ENCODE results near the gene CORO7.

DNA sequence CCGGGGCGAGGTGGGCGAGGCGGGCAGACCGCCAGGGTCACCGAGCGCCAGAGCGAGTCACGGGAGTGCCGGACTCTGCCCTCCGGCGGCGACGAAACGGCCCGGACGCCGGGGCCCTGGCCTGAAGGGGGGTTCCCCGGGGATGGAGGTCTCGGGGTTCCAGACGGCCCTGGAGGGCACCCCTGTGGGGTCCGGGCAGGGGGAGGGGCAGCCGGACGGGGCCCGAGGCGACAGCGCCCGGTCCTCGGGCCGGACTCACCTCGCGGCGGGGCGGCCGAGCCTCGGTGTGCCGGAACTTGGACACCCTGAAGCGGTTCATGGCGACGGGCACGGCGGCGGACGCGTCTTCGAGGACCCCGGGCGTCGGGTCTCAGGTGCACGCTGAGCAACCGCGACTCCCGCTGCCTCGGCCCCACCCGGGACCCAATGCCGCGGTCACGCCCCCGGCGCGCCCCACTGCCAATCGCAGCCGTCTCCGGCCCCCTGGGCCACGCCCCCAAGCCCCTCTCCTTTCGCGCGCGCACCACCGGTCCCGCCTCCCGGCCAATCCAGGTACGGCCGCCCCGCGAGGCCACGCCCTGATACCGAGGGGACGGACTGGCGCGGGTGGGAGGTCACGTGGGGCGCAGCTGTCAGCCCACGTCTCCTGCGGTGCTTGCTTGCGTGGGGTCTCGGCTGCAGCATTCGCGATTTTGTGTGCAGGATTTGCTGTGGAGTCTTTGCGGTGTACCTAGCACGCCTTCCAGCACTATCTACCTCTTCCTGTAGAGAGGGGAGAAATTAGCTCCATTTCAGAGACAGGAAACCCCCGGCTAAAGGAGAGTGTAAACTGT, at the start of gene CORO7:
- TF ChIP-seq, protein P1, sequence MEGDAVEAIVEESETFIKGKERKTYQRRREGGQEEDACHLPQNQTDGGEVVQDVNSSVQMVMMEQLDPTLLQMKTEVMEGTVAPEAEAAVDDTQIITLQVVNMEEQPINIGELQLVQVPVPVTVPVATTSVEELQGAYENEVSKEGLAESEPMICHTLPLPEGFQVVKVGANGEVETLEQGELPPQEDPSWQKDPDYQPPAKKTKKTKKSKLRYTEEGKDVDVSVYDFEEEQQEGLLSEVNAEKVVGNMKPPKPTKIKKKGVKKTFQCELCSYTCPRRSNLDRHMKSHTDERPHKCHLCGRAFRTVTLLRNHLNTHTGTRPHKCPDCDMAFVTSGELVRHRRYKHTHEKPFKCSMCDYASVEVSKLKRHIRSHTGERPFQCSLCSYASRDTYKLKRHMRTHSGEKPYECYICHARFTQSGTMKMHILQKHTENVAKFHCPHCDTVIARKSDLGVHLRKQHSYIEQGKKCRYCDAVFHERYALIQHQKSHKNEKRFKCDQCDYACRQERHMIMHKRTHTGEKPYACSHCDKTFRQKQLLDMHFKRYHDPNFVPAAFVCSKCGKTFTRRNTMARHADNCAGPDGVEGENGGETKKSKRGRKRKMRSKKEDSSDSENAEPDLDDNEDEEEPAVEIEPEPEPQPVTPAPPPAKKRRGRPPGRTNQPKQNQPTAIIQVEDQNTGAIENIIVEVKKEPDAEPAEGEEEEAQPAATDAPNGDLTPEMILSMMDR (IDR thresholded peaks at IDR 0.05; ENCODE audit: low read depth, low read length, poor library complexity, severe bottlenecking) = no peak
- TF ChIP-seq EZH2phosphoT487 (IDR thresholded peaks at IDR 0.05; ENCODE audit: borderline replicate concordance, low read length) = no peak

Data from DOHH2 (cell line).